LHCN-M2 (cell line): ENCODE data around the gene HOXA4. TPM values are rescaled to one million over a fixed set of nuclear protein-coding genes. Genes with fewer than 3 reads are reported as not detected.

ENCODE experiments used
- DNase-seq: peaks from one replicate; pipeline ENCODE4 v3.0.0-alpha.2; 2012; ENCODE audit warnings: low read depth
- total RNA-seq: library from RNA; depleted of rRNA; stranded (reverse); fragments of >200 nt; gene quantifications from 2 replicates; pipeline ENCODE4 v1.2.3, GENCODE V29; 2014

HOXA4 gene
- total RNA-seq, 1 experiment from 2014 or later: 8.9 TPM

DNA sequence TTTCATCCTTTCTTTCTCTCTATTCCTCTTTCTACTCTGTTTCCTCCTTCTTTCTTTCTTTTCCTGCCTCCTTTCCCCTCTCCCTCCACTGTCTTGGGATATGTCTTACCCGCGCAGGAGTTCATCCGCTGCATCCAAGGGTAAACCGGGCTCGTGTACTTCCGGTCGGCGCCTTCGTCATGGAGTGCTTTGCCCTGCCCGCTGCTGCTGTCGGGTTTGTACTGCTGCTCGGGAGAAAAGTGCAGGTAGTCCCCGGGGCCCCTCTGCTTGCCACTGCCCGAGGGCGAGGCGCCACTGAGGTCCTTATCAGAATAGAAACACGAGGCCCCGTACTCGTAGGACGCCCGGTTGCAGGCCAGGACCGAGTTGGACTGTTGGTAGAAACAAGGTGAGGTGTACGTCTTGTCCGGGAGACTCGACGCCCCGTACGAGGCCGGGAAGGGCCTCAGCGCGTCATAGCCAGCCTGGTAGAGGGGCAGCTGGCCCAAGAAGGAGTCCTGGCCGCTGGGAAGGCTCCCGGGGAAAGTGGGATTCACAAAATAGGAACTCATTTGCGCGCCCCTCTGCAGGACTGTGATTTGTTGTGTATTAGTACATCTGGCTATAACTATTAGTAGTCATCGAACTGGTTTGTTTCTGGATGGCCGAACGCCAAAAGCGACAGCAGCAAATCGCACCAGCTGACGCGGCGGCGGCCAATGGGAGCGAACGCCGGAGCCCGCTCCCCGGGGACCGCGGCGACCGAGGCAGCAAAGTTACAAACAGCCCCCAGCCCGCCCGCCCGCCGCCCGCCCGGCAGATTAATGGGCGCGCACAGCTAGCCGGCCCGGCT, 16.9 kb upstream of the HOXA4 start, which contains the start of gene HOXA6:
HOXA6 (minus strand) TSS at position 576 of the 832 bp plus-strand sequence; CDS start at position 551, 25 bp downstream.
- DNase-seq: no peak

DNA sequence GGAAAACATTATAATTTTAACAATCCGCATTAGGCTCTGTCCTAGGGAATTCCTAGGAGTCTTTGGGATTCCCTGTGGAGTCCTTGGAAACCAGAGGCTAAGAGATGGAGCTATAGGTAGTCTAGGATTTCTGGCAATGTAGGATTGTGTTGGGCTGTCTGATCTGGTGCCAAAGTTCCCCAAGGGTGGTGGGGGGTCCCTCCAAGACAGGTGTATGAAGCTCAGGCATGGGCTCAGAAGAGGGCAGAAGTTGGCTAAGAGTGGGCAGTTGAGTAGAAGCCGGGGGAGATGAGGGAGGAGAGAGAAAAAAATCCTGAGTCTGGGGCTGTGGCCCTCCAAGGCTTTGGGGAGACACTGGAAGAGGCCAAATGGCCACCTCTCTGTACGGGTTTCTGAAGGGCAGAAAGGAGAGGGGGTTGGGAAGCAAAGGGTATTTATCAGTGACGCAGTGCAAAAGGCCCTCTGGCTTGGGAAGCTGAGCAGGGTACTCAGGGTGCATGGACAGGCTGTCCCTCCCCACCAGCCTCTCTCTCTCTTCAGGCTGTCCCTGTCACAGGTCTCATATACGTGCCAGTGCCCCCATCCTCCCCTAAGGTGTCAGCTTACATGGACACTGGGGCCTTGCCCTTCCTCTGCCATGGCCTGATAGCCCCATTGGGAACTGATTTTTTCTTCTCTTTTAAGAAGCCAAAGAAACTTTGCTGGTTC, 16.1 kb upstream of the HOXA4 start:
- DNase-seq: no peak

GRCh38 chr7:27145914-27146412, 15.4 kb upstream of the HOXA4 start:
- DNase-seq: no peak

DNA sequence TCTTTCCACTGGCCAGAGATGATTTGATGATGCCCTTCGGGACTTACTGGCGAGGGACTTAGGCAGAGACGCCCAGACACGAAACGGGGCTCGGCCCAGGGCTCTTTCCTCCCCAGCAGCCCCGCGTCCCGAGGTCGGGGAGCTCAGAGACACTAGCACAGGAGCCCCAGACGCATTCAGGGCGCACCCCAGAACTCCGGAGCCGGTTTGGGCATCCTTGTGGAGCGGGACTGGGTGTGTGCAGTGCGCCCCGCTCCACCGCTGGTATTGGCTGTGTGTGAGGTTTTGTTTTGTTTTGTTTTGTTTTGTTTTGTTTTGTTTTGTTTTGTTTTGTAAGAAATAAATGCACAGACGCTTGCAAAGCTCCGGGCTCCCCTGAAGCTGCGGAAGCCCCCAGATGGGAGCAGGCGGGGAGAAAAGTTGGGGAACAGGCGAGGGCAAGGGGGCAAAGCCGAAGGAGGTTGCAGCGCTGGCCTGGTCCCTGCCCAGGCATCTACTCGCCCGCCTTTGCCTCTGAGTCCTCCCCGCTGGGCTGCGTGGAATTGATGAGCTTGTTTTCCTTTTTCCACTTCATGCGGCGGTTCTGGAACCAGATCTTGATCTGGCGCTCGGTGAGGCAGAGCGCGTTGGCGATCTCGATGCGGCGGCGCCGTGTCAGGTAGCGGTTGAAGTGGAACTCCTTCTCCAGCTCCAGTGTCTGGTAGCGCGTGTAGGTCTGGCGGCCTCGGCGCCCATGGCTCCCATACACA, 14.8 kb upstream of the HOXA4 start:
- DNase-seq: no peak

- no peak for DNase-seq
These were observed 14.2 kb upstream of the HOXA4 start for GRCh38 chr7:27144781-27145164.

GRCh38 chr7:27143950-27144780, 13.6 kb upstream of the HOXA4 start:
- DNase-seq: no peak

GRCh38 chr7:27143023-27143949, 12.7 kb upstream of the HOXA4 start, which contains the start of gene HOXA5:
TSS of gene HOXA5 (minus strand) at chr7:27143681. CDS start at chr7:27143607, 74 bp downstream.
- DNase-seq: peak; percentile 99

DNA sequence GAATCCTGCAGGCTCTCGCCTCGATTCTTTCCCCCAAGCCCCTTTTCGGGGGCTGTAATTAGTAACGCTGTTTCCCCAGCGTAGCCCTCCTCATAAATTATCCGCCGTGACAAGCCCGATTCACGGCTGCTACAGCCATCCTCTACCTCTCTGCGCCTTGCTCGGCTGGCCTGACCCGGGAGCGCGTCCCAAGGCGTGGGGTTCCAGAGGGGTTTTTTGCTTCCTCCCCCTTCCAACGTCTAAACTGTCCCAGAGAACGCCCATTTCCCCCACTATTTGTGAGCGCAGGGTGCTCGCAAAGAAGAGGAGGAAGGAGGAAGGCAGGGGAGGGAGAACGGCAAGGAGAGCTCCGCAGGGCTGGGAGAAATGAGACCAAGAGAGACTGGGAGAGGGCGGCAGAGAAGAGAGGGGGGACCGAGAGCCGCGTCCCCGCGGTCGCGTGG, 12.0 kb upstream of the HOXA4 start:
- no peak for DNase-seq

GRCh38 chr7:27141923-27142579, 11.5 kb upstream of the HOXA4 start:
- peak; percentile 77 for DNase-seq

DNA sequence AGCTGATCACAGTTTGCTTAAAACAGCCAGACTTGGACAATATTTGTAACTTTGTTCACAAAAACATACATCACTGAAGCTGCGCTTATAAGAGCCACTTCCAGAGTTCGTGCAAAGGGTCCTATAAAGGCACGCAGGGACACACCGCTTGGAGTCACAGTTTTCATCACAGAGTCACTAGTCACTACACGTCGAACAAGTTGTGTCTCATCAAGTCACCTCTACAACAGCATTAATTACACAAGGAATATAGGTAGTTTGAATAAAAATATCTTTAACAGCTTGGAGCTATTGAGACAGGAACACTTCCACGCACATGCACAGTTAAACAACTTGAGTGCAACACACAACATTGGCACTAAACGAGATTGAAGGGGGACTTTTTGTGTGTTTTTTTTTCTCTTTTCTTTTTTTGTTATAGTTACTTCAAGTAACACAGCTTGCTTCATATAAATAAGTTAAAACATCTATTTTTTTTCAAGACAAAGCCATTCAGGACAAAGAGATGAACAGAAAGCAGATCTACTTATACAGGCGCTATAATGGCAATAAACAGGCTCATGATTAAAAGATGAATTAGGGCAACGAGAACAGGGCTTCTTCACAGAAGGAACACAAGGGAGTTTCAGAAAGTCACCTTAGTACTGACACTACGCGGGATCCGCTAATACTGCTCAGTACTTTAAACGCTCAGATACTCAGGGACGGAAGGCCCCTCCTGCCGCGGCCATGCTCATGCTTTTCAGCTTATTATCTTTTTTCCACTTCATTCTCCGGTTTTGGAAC, 10.8 kb upstream of the HOXA4 start:
- no peak for DNase-seq

DNA sequence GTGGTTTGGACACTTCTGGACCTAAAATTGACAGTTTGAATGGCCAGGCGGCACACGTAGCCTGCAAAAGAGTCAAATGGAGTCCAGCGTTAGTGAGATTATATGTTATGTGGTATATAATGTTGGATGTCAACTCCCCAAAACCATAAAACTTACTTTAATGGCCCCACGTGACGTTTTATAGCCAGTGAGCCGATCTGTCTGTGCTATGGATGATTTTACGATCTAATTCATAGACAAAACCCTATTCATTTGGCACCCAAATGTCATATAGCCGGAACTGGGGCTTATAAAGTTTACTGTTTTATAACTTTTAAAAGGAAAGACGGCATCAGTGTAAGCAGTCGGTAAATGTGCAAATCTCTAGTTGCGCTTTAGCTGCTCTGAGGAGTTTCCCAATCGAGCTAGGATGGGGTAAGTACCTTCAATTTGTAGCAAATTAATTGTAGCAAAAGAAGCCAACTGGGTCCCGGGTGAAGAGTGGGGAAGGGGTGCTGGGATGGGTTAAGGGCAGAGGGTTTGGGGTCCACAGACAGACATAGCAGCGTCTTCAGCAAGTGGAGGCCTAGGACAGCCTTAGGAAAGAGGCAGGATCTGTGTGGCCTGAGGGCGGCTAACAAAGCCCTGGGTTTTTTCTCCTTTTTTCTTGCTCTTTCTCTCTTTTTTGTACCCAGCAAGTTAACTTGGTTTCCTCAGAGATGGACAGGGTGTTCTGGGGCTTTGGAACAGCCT, 9.7 kb upstream of the HOXA4 start:
- DNase-seq: no peak

DNA sequence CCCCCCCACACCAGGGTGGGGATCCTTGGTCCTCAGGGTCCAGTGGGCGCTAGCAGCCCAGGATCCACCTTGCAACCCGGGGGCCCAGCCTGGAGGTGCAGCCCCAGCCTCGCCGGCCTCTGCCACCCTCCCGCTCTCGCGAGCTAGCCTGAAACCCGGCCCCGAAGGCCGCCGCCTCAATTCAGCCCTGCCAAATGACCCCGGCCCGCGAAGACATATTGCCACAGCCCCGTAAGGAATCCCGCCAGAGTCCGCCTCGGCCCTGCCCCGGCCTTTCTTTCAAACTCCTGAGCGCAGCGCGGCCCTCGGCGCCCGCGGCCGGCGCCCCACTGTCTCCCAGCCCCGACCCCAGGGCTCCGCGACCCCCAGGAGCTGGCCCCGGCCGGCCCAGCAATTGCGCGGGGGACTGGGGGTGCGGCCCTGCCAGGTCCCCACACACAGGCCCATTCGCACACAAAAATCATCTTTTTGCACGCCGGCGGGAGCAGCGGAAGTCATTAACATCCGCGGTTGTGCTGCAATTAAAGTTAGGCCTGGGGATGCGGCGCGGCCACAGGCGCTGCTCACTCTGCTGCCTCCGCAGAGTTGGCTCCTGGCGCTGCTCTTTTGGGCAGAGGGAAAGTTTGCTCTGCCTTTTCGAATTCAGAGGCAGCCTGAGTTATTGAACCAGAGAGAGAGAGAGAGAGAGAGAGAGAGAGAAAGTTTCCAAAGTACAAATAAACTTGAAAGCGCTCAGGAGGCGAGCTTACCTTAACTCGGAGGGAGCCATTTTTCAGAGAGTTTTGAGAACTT, 9.0 kb upstream of the HOXA4 start:
- DNase-seq: no peak

DNA sequence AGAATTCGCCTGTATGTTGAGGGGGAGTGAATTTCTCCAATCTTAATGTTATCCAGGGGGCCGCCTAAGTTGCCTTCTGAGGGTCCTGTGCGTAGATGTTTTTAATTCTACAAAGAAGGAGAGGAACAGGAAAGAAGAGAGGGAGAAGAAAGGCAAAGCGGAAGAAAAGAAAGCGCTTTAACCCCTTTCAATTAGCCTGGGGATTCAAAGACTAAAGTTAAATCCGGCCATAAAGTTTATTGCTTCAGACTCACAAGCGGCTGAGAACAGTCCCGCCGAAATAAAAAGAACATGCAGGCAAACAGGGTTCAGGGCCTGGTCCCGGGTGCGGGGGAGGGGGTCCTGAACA, 8.4 kb upstream of the HOXA4 start:
- no peak for DNase-seq

GRCh38 chr7:27138472-27138871, 7.9 kb upstream of the HOXA4 start:
- DNase-seq: no peak

DNA sequence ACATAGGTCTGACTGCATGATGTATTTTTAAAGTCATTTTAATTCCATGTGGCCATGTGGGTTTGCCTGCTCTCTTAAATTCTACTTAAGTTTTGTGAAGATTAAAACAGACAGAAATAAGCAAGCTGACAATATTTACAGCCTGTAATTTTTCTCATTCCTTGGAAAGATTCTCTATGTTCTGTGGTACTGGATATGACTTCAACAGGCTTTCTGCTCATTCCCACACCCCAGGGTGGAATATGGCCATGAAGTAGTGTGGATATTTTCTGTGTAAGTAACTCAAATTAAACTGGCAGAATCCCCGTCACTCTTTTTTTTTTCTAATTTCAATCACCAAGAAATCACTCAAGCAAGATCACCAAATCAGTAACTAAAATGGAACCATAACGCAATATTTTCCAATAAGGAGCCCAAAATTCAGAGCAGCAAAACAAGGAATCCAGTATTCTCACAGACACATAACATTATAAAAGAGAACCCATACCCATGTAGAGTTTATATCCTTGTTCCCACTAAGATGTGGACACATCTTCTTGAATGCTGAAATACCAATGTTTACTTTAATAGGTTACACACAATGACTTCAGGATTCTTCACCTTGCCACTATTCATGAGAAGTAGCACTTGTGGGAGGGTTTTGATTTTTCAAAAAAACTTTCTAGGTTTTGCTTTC, 7.2 kb upstream of the HOXA4 start:
- DNase-seq: no peak

- DNase-seq: peak; percentile 97
These were observed 3.8 kb upstream of the HOXA4 start for GRCh38 chr7:27134392-27134791.
